Liver (tissue), 9 donors: Measurements from ENCODE around the gene SDR9C7. TPM values are rescaled to one million over a fixed set of nuclear protein-coding genes. Genes with fewer than 3 reads are reported as not detected.

Source experiments
- DNase-seq: peaks from one replicate; pipeline ENCODE4 v3.0.0-alpha.2; 2017; ENCODE audit warnings: low spot score
- H3K27ac ChIP-seq, 2 donors: one replicate each; pipeline ENCODE4 v1.7.0; 2013; ENCODE audit warnings: inconsistent platforms in 2 of 2, low read length in 2 of 2, control low read depth in 1 of 2, low read depth in 1 of 2, mild to moderate bottlenecking in 1 of 2
- H3K27me3 ChIP-seq, 4 donors: one replicate each; pipeline versions ENCODE4 v1.6.1 to v1.7.0; 2013; ENCODE audit warnings: low read length in 3 of 4, inconsistent platforms in 1 of 4, mild to moderate bottlenecking in 1 of 4, moderate library complexity in 1 of 4; ENCODE audit not compliant: control insufficient read depth in 4 of 4, insufficient read depth in 4 of 4
- H3K36me3 ChIP-seq, 4 donors: one replicate each; pipeline versions ENCODE4 v1.6.1 to v1.7.0; 2013; ENCODE audit warnings: low read length in 3 of 4, mild to moderate bottlenecking in 3 of 4, low read depth in 1 of 4, moderate library complexity in 1 of 4; ENCODE audit not compliant: control insufficient read depth in 4 of 4, insufficient read depth in 3 of 4
- H3K4me1 ChIP-seq, 4 donors: one replicate each; pipeline versions ENCODE4 v1.6.1 to v1.7.0; 2013; ENCODE audit warnings: low read length in 3 of 4, mild to moderate bottlenecking in 3 of 4, moderate library complexity in 1 of 4; ENCODE audit not compliant: control insufficient read depth in 4 of 4, insufficient read depth in 4 of 4
- H3K4me3 ChIP-seq, 3 donors: one replicate each; pipeline versions ENCODE4 v1.6.1 to v1.7.0; 2013; ENCODE audit warnings: low read length in 3 of 3, control low read depth in 1 of 3, low read depth in 1 of 3, mild to moderate bottlenecking in 1 of 3
- H3K9ac ChIP-seq, 2 donors: one replicate each; pipeline ENCODE4 v1.7.0; 2013; ENCODE audit warnings: low read length in 2 of 2, mild to moderate bottlenecking in 2 of 2, moderate library complexity in 2 of 2, control low read depth in 1 of 2, low read depth in 1 of 2
- H3K9me3 ChIP-seq, 4 donors: one replicate each; pipeline versions ENCODE4 v1.6.1 to v1.7.0; 2013; ENCODE audit warnings: low read length in 3 of 4; ENCODE audit not compliant: control insufficient read depth in 4 of 4
- ATF3 ChIP-seq: IDR thresholded peaks from 2 replicates; pipeline ENCODE4 v1.6.1; 2016; ENCODE audit warnings: antibody characterized with exemption
- CTCF ChIP-seq: fragments of 150-350 bp; IDR thresholded peaks from 2 replicates; pipeline ENCODE4 v1.5.1; 2017; ENCODE audit warnings: improper control_type of control experiment, low read depth, low read length; ENCODE audit not compliant: missing input control
- EGR1 ChIP-seq, 2 donors: IDR thresholded peaks; 2 replicates each; pipeline ENCODE4 v1.6.1; 2016 to 2018; ENCODE audit warnings: antibody characterized with exemption in 2 of 2, low read depth in 2 of 2
- FOXA1 ChIP-seq: IDR thresholded peaks from 2 replicates; pipeline ENCODE4 v1.6.1; 2016; ENCODE audit warnings: antibody characterized with exemption
- FOXA2 ChIP-seq: IDR thresholded peaks from 2 replicates; pipeline ENCODE4 v1.6.1; 2016; ENCODE audit warnings: antibody characterized with exemption
- GABPA ChIP-seq, 2 donors: IDR thresholded peaks in 1 of 2; conservative IDR thresholded peaks in 1 of 2; 2 replicates each; pipeline ENCODE4 v1.6.1; 2016; ENCODE audit warnings: antibody characterized with exemption in 2 of 2, mild to moderate bottlenecking in 1 of 2, moderate library complexity in 1 of 2
- HNF4A ChIP-seq, 2 donors: conservative IDR thresholded peaks; 2 replicates each; pipeline ENCODE4 v1.6.1; 2016; ENCODE audit warnings: antibody characterized with exemption in 2 of 2, mild to moderate bottlenecking in 2 of 2
- HNF4G ChIP-seq: IDR thresholded peaks from 2 replicates; pipeline ENCODE4 v1.6.1; 2016; ENCODE audit warnings: antibody characterized with exemption
- JUND ChIP-seq, 2 donors: IDR thresholded peaks; 2 replicates each; pipeline ENCODE4 v1.6.1; 2016; ENCODE audit warnings: antibody characterized with exemption in 2 of 2
- MAX ChIP-seq: IDR thresholded peaks from 2 replicates; pipeline ENCODE4 v1.6.1; 2016; ENCODE audit warnings: antibody characterized with exemption
- NR2F2 ChIP-seq: IDR thresholded peaks from 2 replicates; pipeline ENCODE4 v1.6.1; 2016; ENCODE audit warnings: antibody characterized with exemption
- RAD21 ChIP-seq, 2 donors: IDR thresholded peaks; 2 replicates each; pipeline ENCODE4 v1.6.1; 2016; ENCODE audit warnings: antibody characterized with exemption in 2 of 2, mild to moderate bottlenecking in 2 of 2
- REST ChIP-seq: IDR thresholded peaks from 2 replicates; pipeline ENCODE4 v1.6.1; 2016; ENCODE audit warnings: antibody characterized with exemption, mild to moderate bottlenecking
- RXRA ChIP-seq, 2 donors: IDR thresholded peaks; 2 replicates each; pipeline ENCODE4 v1.6.1; 2017 to 2018; ENCODE audit warnings: antibody characterized with exemption in 2 of 2, mild to moderate bottlenecking in 1 of 2
- SP1 ChIP-seq: IDR thresholded peaks from 2 replicates; pipeline ENCODE4 v1.6.1; 2018; ENCODE audit warnings: antibody characterized with exemption, mild to moderate bottlenecking
- TAF1 ChIP-seq: conservative IDR thresholded peaks from 2 replicates; pipeline ENCODE4 v1.6.1; 2016; ENCODE audit warnings: antibody characterized with exemption, mild to moderate bottlenecking
- YY1 ChIP-seq: IDR thresholded peaks from 2 replicates; pipeline ENCODE4 v1.6.1; 2016; ENCODE audit warnings: antibody characterized with exemption, mild to moderate bottlenecking
- ZBTB33 ChIP-seq: IDR thresholded peaks from 2 replicates; pipeline ENCODE4 v1.6.1; 2016; ENCODE audit warnings: antibody characterized with exemption
- WGBS: extraction: QIAGEN DNeasy Blood & Tissue Kit; methylation state at CpG from one replicate; pipeline ENCODE4 v1.1.7; 2013; 5-methylcytosine and 5-hydroxymethylcytosine counted together
- polyA plus RNA-seq, 2 donors: library from polyadenylated mRNA; stranded (reverse) in 1 of 2; unstranded in 1 of 2; fragments of 200-250 nt in 1 of 2; fragments of >200 nt in 1 of 2; fragmentation: Nextera tagmentation in 1 of 2; extraction: Ambion mirVana in 1 of 2; gene quantifications; one replicate each; pipeline versions ENCODE4 v1.2.1 to v1.2.3, GENCODE V29; 2013 to 2015
- total RNA-seq, 2 donors: library from RNA; depleted of rRNA; stranded (reverse); fragments of >200 nt; gene quantifications; one replicate each; pipeline ENCODE4 v1.2.3, GENCODE V29; 2014
- donor health status: healthy.
- donor health status: healthy.
- donor health status: healthy.
- donor health status: healthy.
- donor health status: healthy.

Gene SDR9C7
- total and polyA plus RNA-seq, 4 donors = not detected

GRCh38 chr12:56957229-56958052 lies 23.2 kb upstream of the SDR9C7 start, which contains the start of gene RDH16:
Gene RDH16 (minus strand): TSS chr12:56957608. CDS start chr12:56957462, 146 bp downstream.
- Histone ChIP-seq H3K9ac (peak within 1 kb of the TSS; percentile 90 to 93), H3K36me3 (peaks cover 4 to 28% (median 10%) of the 10 kb centered on the region in 4 donors), H3K27me3 (no peaks in the 10 kb centered on the region), H3K4me3 (peak within 1 kb of the TSS; percentile 77 to 98 (median 93)), H3K27ac (peak within 1 kb of the TSS; percentile 81 to 84), H3K9me3 (no peaks in the 10 kb centered on the region), H3K4me1 (peaks cover 10 to 38% (median 26%) of the 10 kb centered on the region in 4 donors)
- WGBS = 33% methylated on average over 10 of the region's 10 CpGs
- TF ChIP-seq HNF4A (conservative IDR thresholded peaks at IDR 0.05) (peak; percentile 86 to 89), YY1 (peak; percentile 89), HNF4G (peak; percentile 22), ATF3 (no peak), FOXA1 (no peak), NR2F2 (no peak), EGR1 (IDR thresholded peaks at IDR 0.05; ENCODE audit: low read depth in 2 of 2) (peak in 1 of 2 donors; percentile 11), ZBTB33 (no peak), TAF1 (no peak), RAD21 (IDR thresholded peaks at IDR 0.05) (peak; percentile 31 to 38), CTCF (no peak), RXRA (IDR thresholded peaks at IDR 0.05) (peak; percentile 48 to 80), GABPA (IDR thresholded peaks at IDR 0.05 in 1 of 2, conservative IDR thresholded peaks at IDR 0.05 in 1 of 2) (no peak), FOXA2 (peak; percentile 68), JUND (IDR thresholded peaks at IDR 0.05) (peak in 1 of 2 donors; percentile 56), MAX (peak; percentile 62), REST (peak; percentile 80), SP1 (peak; percentile 66)
- peak; percentile 32 for DNase-seq
